Measurements from ENCODE around the gene CBARP. TPM values are rescaled to one million over a fixed set of nuclear protein-coding genes. Genes with fewer than 3 reads are reported as not detected.

The CBARP gene
- total and polyA plus RNA-seq, 2 of the 13 experiments (the other 11 are each of a cell fraction or from before 2014, with no cell fraction given), result 1.2 to 1.4 TPM

DNA sequence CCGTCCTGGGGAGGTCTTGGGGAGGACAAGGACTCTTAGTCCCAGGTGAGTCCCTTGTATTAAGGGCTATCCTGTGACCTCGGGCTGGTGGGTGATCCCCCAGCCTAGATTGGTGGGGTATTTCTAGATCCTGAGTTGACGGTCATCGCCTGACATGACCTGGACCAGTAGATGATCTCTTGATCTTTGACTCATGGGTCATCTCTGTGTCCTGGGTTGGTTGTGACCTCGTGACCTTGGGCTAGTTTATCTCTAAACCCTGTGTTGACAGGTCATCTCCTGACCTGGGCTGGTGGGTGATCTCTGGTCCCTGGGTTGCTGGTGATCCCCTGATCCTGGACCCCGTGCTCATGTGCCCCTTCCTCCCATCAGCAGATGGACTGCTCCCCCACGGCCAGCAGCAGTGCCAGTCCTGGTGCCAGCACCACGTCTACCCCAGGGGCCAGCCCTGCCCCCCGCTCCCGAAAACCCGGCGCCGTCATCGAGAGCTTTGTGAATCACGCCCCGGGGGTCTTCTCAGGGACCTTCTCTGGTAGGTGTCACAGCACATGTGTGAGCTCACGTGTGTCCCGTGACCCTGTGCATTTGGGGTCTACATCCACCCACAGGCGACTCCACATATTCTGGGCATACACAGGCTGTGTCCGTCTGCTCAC is 16.9 kb upstream of the CBARP start (continued):
- TF ChIP-seq, protein P1, sequence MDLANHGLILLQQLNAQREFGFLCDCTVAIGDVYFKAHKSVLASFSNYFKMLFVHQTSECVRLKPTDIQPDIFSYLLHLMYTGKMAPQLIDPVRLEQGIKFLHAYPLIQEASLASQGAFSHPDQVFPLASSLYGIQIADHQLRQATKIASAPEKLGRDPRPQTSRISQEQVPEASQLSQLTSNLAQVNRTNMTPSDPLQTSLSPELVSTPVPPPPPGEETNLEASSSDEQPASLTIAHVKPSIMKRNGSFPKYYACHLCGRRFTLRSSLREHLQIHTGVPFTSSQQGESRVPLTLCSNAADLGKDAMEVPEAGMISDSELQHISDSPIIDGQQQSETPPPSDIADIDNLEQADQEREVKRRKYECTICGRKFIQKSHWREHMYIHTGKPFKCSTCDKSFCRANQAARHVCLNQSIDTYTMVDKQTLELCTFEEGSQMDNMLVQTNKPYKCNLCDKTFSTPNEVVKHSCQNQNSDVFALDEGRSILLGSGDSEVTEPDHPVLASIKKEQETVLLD (CRISPR knock-in tag; IDR thresholded peaks at IDR 0.05; ENCODE audit: low read depth), result no peak
- no peak for TF ChIP-seq KDM5A (IDR thresholded peaks at IDR 0.05; ENCODE audit: borderline replicate concordance, low read length)
- TF ChIP-seq CAMTA2 (CRISPR knock-in tag; IDR thresholded peaks at IDR 0.05; ENCODE audit: borderline replicate concordance), result no peak
- TF ChIP-seq, protein P2, sequence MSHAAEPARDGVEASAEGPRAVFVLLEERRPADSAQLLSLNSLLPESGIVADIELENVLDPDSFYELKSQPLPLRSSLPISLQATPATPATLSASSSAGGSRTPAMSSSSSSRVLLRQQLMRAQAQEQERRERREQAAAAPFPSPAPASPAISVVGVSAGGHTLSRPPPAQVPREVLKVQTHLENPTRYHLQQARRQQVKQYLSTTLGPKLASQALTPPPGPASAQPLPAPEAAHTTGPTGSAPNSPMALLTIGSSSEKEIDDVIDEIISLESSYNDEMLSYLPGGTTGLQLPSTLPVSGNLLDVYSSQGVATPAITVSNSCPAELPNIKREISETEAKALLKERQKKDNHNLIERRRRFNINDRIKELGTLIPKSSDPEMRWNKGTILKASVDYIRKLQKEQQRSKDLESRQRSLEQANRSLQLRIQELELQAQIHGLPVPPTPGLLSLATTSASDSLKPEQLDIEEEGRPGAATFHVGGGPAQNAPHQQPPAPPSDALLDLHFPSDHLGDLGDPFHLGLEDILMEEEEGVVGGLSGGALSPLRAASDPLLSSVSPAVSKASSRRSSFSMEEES (CRISPR knock-in tag; IDR thresholded peaks at IDR 0.05), result peak; percentile 45; the same call in 1 of the 2 replicates
- no peak for TF ChIP-seq ZNF256 (CRISPR knock-in tag; conservative IDR thresholded peaks at IDR 0.05)
- TF ChIP-seq, protein P3, sequence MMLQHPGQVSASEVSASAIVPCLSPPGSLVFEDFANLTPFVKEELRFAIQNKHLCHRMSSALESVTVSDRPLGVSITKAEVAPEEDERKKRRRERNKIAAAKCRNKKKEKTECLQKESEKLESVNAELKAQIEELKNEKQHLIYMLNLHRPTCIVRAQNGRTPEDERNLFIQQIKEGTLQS (CRISPR knock-in tag; IDR thresholded peaks at IDR 0.05), result no peak
- TF ChIP-seq, protein P4, sequence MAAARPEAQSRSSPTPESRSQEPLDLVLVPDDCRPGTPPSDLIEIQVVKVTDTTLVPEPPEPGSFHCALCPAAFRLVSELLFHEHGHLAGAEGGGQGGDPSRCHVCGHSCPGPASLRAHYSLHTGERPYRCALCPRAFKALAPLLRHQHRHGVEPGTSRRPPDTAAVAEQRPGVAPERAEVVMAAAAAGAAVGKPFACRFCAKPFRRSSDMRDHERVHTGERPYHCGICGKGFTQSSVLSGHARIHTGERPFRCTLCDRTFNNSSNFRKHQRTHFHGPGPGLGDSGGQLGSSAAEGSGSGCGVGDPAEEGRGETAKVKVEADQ (CRISPR knock-in tag; IDR thresholded peaks at IDR 0.05; ENCODE audit: borderline replicate concordance), result no peak
- TF ChIP-seq, protein P5, sequence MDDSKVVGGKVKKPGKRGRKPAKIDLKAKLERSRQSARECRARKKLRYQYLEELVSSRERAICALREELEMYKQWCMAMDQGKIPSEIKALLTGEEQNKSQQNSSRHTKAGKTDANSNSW (CRISPR knock-in tag; IDR thresholded peaks at IDR 0.05; ENCODE audit: borderline replicate concordance), result no peak
- TF ChIP-seq, protein P6, sequence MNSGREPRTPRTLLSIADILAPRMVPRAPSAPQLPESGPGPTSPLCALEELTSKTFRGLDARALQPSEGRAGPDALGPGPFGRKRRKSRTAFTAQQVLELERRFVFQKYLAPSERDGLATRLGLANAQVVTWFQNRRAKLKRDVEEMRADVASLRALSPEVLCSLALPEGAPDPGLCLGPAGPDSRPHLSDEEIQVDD (CRISPR knock-in tag; IDR thresholded peaks at IDR 0.05; ENCODE audit: borderline replicate concordance), result no peak
- TF ChIP-seq ZNF446 (CRISPR knock-in tag; IDR thresholded peaks at IDR 0.05), result no peak
- TF ChIP-seq, protein P7, sequence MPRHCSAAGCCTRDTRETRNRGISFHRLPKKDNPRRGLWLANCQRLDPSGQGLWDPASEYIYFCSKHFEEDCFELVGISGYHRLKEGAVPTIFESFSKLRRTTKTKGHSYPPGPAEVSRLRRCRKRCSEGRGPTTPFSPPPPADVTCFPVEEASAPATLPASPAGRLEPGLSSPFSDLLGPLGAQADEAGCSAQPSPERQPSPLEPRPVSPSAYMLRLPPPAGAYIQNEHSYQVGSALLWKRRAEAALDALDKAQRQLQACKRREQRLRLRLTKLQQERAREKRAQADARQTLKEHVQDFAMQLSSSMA (CRISPR knock-in tag; IDR thresholded peaks at IDR 0.05), result no peak
- TF ChIP-seq NR2F1 (CRISPR knock-in tag; IDR thresholded peaks at IDR 0.05), result peak; percentile 93 to 99
- no peak for TF ChIP-seq TAF1 (CRISPR knock-in tag; IDR thresholded peaks at IDR 0.05)
- no peak for TF ChIP-seq FIP1L1 (IDR thresholded peaks at IDR 0.05; ENCODE audit: borderline replicate concordance, insufficient read depth, low read depth, low read length)
- TF ChIP-seq POLR2AphosphoS2 (IDR thresholded peaks at IDR 0.05; ENCODE audit: low read depth, low read length), result no peak
- TF ChIP-seq, protein P8, sequence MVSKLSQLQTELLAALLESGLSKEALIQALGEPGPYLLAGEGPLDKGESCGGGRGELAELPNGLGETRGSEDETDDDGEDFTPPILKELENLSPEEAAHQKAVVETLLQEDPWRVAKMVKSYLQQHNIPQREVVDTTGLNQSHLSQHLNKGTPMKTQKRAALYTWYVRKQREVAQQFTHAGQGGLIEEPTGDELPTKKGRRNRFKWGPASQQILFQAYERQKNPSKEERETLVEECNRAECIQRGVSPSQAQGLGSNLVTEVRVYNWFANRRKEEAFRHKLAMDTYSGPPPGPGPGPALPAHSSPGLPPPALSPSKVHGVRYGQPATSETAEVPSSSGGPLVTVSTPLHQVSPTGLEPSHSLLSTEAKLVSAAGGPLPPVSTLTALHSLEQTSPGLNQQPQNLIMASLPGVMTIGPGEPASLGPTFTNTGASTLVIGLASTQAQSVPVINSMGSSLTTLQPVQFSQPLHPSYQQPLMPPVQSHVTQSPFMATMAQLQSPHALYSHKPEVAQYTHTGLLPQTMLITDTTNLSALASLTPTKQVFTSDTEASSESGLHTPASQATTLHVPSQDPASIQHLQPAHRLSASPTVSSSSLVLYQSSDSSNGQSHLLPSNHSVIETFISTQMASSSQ (IDR thresholded peaks at IDR 0.05; ENCODE audit: low read depth), result no peak
- TF ChIP-seq, protein P8 (CRISPR knock-in tag; IDR thresholded peaks at IDR 0.05; ENCODE audit: borderline replicate concordance), result 0 out of 2 replicates have a peak, but pooled peaks have one; percentile 22
- no peak for TF ChIP-seq STAG1 (CRISPR knock-in tag; IDR thresholded peaks at IDR 0.05)
- no peak for TF ChIP-seq ATF1 (CRISPR knock-in tag; IDR thresholded peaks at IDR 0.05)
